Keratinocyte (primary cell): ENCODE results near the gene ZNF629. TPM values are rescaled to one million over a fixed set of nuclear protein-coding genes. Genes with fewer than 3 reads are reported as not detected.
"Not testable (repeated sequence)": the region's sequence is repeated elsewhere in the genome, so short reads cannot be mapped to it uniquely, and the experiment has no call there.

Experiments used
- DNase-seq: peaks from one replicate; pipeline ENCODE4 v3.0.0-alpha.2; 2011; ENCODE audit warnings: low read depth, missing footprints, low spot score
- FAIRE-seq: peaks from 2 replicates; lab custom pipeline; 2011; peaks lifted over from hg19 to GRCh38; lab: Jason Lieb, UNC
- H2AFZ ChIP-seq: 2 replicates; pipeline ENCODE4 v1.6.0; 2012; ENCODE audit warnings: low read length, control low read depth, inconsistent platforms; ENCODE audit not compliant: control insufficient read depth
- H3K27ac ChIP-seq: 2 replicates; pipeline ENCODE4 v1.5.1; 2011; ENCODE audit warnings: low read length; ENCODE audit not compliant: control insufficient read depth, insufficient read depth
- H3K27me3 ChIP-seq: 3 replicates; pipeline ENCODE4 v1.6.0; 2011; ENCODE audit warnings: low read length; ENCODE audit not compliant: control insufficient read depth, insufficient read depth; ENCODE audit errors: extremely low read depth
- H3K36me3 ChIP-seq, 2 experiments: 2 replicates in 1 of 2; 3 replicates in 1 of 2; pipeline ENCODE4 v1.5.1; 2011; ENCODE audit warnings: low read length in 2 of 2, mild to moderate bottlenecking in 1 of 2; ENCODE audit not compliant: control insufficient read depth in 2 of 2, insufficient read depth in 2 of 2; ENCODE audit errors: extremely low read depth in 1 of 2
- H3K4me1 ChIP-seq: 3 replicates; pipeline ENCODE4 v1.5.1; 2011; ENCODE audit warnings: low read length; ENCODE audit not compliant: control insufficient read depth, insufficient read depth; ENCODE audit errors: extremely low read depth
- H3K4me2 ChIP-seq: 3 replicates; pipeline ENCODE4 v1.6.0; 2011; ENCODE audit warnings: low read depth, low read length; ENCODE audit not compliant: control insufficient read depth, insufficient read depth; ENCODE audit errors: extremely low read depth
- H3K4me3 ChIP-seq, 3 experiments: fragments of 200-600 bp in 1 of 3; sonication (generic) in 1 of 3; 2 replicates in 2 of 3; 3 replicates in 1 of 3; pipeline ENCODE4 v1.5.1; 2011 to 2016; ENCODE audit warnings: low read length in 3 of 3, mild to moderate bottlenecking in 3 of 3, control low read depth in 2 of 3, inconsistent platforms in 1 of 3, low read depth in 1 of 3, mixed read lengths in 1 of 3, mixed run types in 1 of 3, moderate library complexity in 1 of 3; ENCODE audit not compliant: control insufficient read depth in 2 of 3, insufficient read depth in 2 of 3; ENCODE audit errors: extremely low read depth in 1 of 3
- H3K79me2 ChIP-seq: 2 replicates; pipeline ENCODE4 v1.6.0; 2012; ENCODE audit warnings: low read length; ENCODE audit not compliant: control insufficient read depth, insufficient read depth
- H3K9ac ChIP-seq: 3 replicates; pipeline ENCODE4 v1.6.0; 2011; ENCODE audit warnings: low read length; ENCODE audit not compliant: control insufficient read depth, insufficient read depth; ENCODE audit errors: extremely low read depth
- H3K9me1 ChIP-seq: 3 replicates; pipeline ENCODE4 v1.6.0; 2011; ENCODE audit warnings: low read length; ENCODE audit not compliant: control insufficient read depth, insufficient read depth; ENCODE audit errors: extremely low read depth
- H3K9me3 ChIP-seq: 2 replicates; pipeline ENCODE4 v1.5.1; 2012; ENCODE audit warnings: low read depth, low read length; ENCODE audit not compliant: control insufficient read depth
- H4K20me1 ChIP-seq: 3 replicates; pipeline ENCODE4 v1.6.0; 2011; ENCODE audit warnings: low read length; ENCODE audit not compliant: control insufficient read depth, insufficient read depth; ENCODE audit errors: extremely low read depth
- EZH2 ChIP-seq: IDR thresholded peaks from one replicate; pipeline ENCODE4 v1.6.1; 2012; ENCODE audit warnings: inconsistent platforms, mild to moderate bottlenecking, low read length, moderate library complexity
- dilution Hi-C: fragments of 300-500 bp; cut with MboI; formaldehyde crosslinking; loops from one replicate; pipeline ENCODE4 v1.7.0; 2020; ENCODE audit warnings: low sequenced_read_pairs; ENCODE audit not compliant: extremely low pct_ligation_motif_present
- polyA plus RNA-seq, 5 experiments: library from polyadenylated mRNA; depleted of rRNA in 3 of 5; stranded (reverse) in 3 of 5; stranded (forward) in 1 of 5; unstranded in 1 of 5; fragments of >200 nt; gene quantifications; 1 replicate in 1 of 5; 2 replicates in 3 of 5; 3 replicates in 1 of 5; pipeline versions ENCODE4 v1.2.1 to v1.2.3, GENCODE V29; 2011 to 2012; ENCODE audit warnings: missing spikeins in 2 of 5, low read depth in 1 of 5, low replicate concordance in 1 of 5
- TF ChIP-seq, protein P1 (sequence below), 3 experiments: IDR thresholded peaks in 1 of 3; conservative IDR thresholded peaks in 1 of 3; optimal IDR thresholded peaks in 1 of 3; 2 replicates in 2 of 3; 3 replicates in 1 of 3; pipeline versions ENCODE3 to v1.5.1; 2011; ENCODE audit warnings: low read length in 3 of 3, mild to moderate bottlenecking in 3 of 3, moderate library complexity in 2 of 3, control low read depth in 1 of 3, inconsistent platforms in 1 of 3; ENCODE audit not compliant: insufficient read depth in 2 of 3; ENCODE audit errors: extremely low read depth in 1 of 3

ZNF629 gene
- polyA plus RNA-seq, 1 donor (not counting 4 experiments of a cell fraction or from before 2014, with no cell fraction given) = 3.6 TPM

DNA sequence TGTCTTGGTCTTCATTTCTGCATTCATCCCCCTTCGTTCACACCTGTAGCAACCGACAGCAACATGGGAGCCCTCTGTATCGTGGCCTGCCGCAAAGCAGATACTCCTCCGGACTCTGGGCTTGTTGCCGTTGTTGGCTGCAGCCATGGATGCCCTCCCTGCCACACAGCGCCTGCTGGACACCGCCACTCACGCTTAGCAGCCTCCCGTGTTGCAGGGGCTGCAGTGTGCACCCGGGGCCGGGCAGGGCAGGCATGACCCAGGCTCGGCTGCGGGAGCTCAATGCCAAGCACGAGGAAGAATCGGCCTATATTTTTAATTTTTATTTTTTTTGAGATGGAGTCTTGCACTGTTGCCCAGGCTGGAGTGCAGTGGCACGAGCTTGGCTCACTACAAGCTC is 34.9 kb upstream of the ZNF629 start:
- H3K4me1 ChIP-seq = peaks cover 10% of the 10 kb centered on the region
- no peak overlapping the region for H3K4me2 ChIP-seq
- TF ChIP-seq, protein P1, sequence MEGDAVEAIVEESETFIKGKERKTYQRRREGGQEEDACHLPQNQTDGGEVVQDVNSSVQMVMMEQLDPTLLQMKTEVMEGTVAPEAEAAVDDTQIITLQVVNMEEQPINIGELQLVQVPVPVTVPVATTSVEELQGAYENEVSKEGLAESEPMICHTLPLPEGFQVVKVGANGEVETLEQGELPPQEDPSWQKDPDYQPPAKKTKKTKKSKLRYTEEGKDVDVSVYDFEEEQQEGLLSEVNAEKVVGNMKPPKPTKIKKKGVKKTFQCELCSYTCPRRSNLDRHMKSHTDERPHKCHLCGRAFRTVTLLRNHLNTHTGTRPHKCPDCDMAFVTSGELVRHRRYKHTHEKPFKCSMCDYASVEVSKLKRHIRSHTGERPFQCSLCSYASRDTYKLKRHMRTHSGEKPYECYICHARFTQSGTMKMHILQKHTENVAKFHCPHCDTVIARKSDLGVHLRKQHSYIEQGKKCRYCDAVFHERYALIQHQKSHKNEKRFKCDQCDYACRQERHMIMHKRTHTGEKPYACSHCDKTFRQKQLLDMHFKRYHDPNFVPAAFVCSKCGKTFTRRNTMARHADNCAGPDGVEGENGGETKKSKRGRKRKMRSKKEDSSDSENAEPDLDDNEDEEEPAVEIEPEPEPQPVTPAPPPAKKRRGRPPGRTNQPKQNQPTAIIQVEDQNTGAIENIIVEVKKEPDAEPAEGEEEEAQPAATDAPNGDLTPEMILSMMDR (optimal IDR thresholded peaks at IDR 0.05 in 1 of 3, IDR thresholded peaks at IDR 0.05 in 1 of 3, conservative IDR thresholded peaks at IDR 0.05 in 1 of 3; ENCODE audit: extremely low read depth in 1 of 3, insufficient read depth in 2 of 3, low read length in 3 of 3) = no peak
- no peak for TF ChIP-seq EZH2
- H3K4me3 ChIP-seq = no peak overlapping the region
- H3K9me3 ChIP-seq = no peaks in the 10 kb centered on the region
- H3K9me1 ChIP-seq = no peaks in the 10 kb centered on the region
- no peaks in the 10 kb centered on the region for H3K27me3 ChIP-seq
- dilution Hi-C loops = no loop called here
- no peak overlapping the region for H3K27ac ChIP-seq
- no peaks in the 10 kb centered on the region for H3K36me3 ChIP-seq
- no peaks in the 10 kb centered on the region for H4K20me1 ChIP-seq
- no peak for FAIRE-seq
- H2AFZ ChIP-seq = no peak overlapping the region
- H3K79me2 ChIP-seq = no peaks in the 10 kb centered on the region
- no peak overlapping the region for H3K9ac ChIP-seq
- DNase-seq = no peak

GRCh38 chr16:30821441-30821840 is 34.4 kb upstream of the ZNF629 start:
- H3K9me3 ChIP-seq, H3K9me1 ChIP-seq, H3K9ac ChIP-seq, H3K79me2 ChIP-seq, H3K4me2 ChIP-seq, H3K36me3 ChIP-seq, H4K20me1 ChIP-seq, H2AFZ ChIP-seq, DNase-seq, dilution Hi-C loops, H3K4me3 ChIP-seq, FAIRE-seq, H3K27me3 ChIP-seq, H3K27ac ChIP-seq: not testable (repeated sequence)
- peaks cover 10% of the 10 kb centered on the region for H3K4me1 ChIP-seq

GRCh38 chr16:30820952-30821421 is 34.0 kb upstream of the ZNF629 start:
- Histone ChIP-seq H3K4me2 (no peak overlapping the region), H4K20me1 (no peaks in the 10 kb centered on the region), H2AFZ (no peak overlapping the region), H3K79me2 (no peaks in the 10 kb centered on the region), H3K4me3 (no peak overlapping the region), H3K9ac (no peak overlapping the region), H3K4me1 (peaks cover 10% of the 10 kb centered on the region), H3K27me3 (no peaks in the 10 kb centered on the region), H3K36me3 (no peaks in the 10 kb centered on the region), H3K9me3 (no peaks in the 10 kb centered on the region), H3K9me1 (no peaks in the 10 kb centered on the region), H3K27ac (no peak overlapping the region)
- dilution Hi-C loops = no loop called here
- DNase-seq (no peak), FAIRE-seq (no peak)
- TF ChIP-seq, protein P1 (optimal IDR thresholded peaks at IDR 0.05 in 1 of 3, IDR thresholded peaks at IDR 0.05 in 1 of 3, conservative IDR thresholded peaks at IDR 0.05 in 1 of 3; ENCODE audit: extremely low read depth in 1 of 3, insufficient read depth in 2 of 3, low read length in 3 of 3) = no peak
- TF ChIP-seq EZH2 = no peak
